ENCODE results near the gene RIPPLY1. TPM values are rescaled to one million over a fixed set of nuclear protein-coding genes. Genes with fewer than 3 reads are reported as not detected.

The RIPPLY1 gene
- total RNA-seq, 1 donor from 2014 or later = not detected

Other genes with a start within 250 kb of the RIPPLY1 start
- 4.2 TPM for gene RNF128, start 176.6 kb downstream of the RIPPLY1 start, total RNA-seq
- gene TBC1D8B, start 100.7 kb downstream of the RIPPLY1 start, total RNA-seq = 16.9 TPM
- gene CLDN2, start 17.1 kb upstream of the RIPPLY1 start, total RNA-seq = 0.10 TPM
- gene MORC4, start 96.9 kb upstream of the RIPPLY1 start, total RNA-seq = 42.2 TPM
- gene RBM41, start 215.5 kb upstream of the RIPPLY1 start, total RNA-seq = 17.7 TPM